Measurements from ENCODE around the gene FAM227A.

DNA sequence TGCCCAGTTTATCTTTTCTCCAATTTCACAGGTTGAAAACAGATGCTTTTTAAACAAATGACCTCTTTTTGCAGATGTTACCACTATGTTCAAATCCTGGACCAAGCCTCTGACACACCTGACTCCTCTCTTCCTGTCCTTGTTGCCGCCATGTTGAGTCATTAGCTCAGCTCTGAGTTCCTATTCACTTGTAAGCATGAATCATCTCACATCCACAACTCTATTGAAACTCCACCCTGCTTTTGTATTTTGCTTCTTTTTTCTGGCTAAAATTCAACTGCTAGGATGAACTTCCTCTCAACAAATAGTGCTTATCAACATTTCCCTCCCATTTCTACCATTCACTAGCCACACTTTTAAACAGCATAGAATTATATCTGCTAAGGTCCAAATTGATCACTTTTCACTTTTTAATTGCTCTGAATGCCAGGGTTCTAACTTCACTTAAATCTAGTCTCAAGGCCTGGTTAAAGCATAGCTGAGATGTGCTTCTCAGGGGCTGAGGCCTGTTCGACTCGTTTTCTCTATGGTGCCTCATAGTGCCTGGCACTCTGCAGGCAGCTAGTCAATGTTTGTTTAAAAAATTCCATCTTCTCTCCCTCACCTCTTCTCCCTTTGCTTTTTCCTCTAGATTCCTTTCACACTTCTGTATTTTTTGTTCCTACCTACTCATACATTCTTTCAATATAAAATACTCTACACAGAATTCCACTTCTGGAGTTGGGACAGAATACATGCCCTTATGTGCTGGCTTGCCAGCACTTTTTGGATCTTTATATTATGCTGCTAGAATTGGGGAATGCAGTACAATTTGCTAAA is 40.6 kb upstream of the FAM227A start:
- no peak for TF ChIP-seq CTCF (IDR thresholded peaks at IDR 0.05)
- TF ChIP-seq POLR2A (IDR thresholded peaks at IDR 0.05) = no peak

All from body of pancreas (tissue), 4 donors.